ENCODE results near the gene PARVB. TPM values are rescaled to one million over a fixed set of nuclear protein-coding genes. Genes with fewer than 3 reads are reported as not detected.

Gene PARVB
- total and polyA plus RNA-seq, 2 donors (not counting 1 experiment from before 2014, with no cell fraction given), result 12.1 to 47.3 TPM

DNA sequence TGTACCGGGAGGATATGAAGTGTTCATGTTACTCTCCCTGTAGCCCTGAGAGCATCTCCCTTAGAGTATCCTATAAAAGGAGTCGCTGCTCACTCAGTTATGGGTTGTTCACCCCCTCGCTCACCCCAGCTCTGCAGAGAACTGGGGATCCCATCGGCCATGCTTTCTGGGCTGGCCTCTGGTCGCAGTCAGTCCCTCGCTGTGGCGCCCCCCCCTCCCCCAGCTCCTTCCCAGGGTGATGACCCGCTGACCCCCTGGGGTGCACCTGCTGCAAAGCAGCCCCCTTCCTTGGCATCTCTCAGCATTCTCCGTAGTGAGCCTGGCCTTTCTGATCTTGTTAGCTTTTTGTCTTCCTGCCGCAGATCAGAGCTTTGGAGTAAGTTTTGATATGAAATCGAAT lies 146.4 kb downstream of the PARVB start:
- Histone ChIP-seq H3K4me2 (ENCODE audit: extremely low read depth, insufficient read depth, low read length) (no peak overlapping the region), H3K27ac (ENCODE audit: insufficient read depth, low read length) (no peak overlapping the region), H2AFZ (ENCODE audit: low read length) (no peak overlapping the region), H3K27me3 (ENCODE audit: control insufficient read depth, insufficient read depth, low read length) (no peaks in the 10 kb centered on the region), H3K9ac (ENCODE audit: insufficient read depth, low read length) (no peak overlapping the region), H3K79me2 (ENCODE audit: control insufficient read depth, insufficient read depth, low read length) (no peaks in the 10 kb centered on the region), H3K4me3 (replicated peaks in 1 of 4; ENCODE audit: control extremely low read depth in 1 of 4, insufficient read depth in 1 of 4, low read depth in 3 of 4, low read length in 4 of 4) (no peak overlapping the region), H3K36me3 (ENCODE audit: control insufficient read depth, insufficient read depth, low read length) (no peaks in the 10 kb centered on the region), H3K4me1 (ENCODE audit: control insufficient read depth, extremely low read depth, insufficient read depth, low read length) (no peaks in the 10 kb centered on the region), H4K20me1 (ENCODE audit: control insufficient read depth, extremely low read depth, insufficient read depth, low read length) (no peaks in the 10 kb centered on the region), H3K9me3 (ENCODE audit: control insufficient read depth, insufficient read depth, low read depth, low read length) (no peaks in the 10 kb centered on the region)
- DNase-seq (ENCODE audit: low read depth in 2 of 2), result no peak
- no peak for TF ChIP-seq CTCF (conservative IDR thresholded peaks at IDR 0.05 in 1 of 2, IDR thresholded peaks at IDR 0.05 in 1 of 2; ENCODE audit: low read depth in 1 of 2, low read length in 2 of 2)
- TF ChIP-seq EZH2 (IDR thresholded peaks at IDR 0.05; ENCODE audit: low read length, missing control alignments), result no peak

GRCh38 chr22:44171561-44171960 lies 147.5 kb downstream of the PARVB start:
- Histone ChIP-seq H3K79me2 (ENCODE audit: control insufficient read depth, insufficient read depth, low read length) (no peaks in the 10 kb centered on the region), H3K4me3 (replicated peaks in 1 of 4; ENCODE audit: control extremely low read depth in 1 of 4, insufficient read depth in 1 of 4, low read depth in 3 of 4, low read length in 4 of 4) (no peak overlapping the region), H2AFZ (ENCODE audit: low read length) (no peak overlapping the region), H4K20me1 (ENCODE audit: control insufficient read depth, extremely low read depth, insufficient read depth, low read length) (no peaks in the 10 kb centered on the region), H3K36me3 (ENCODE audit: control insufficient read depth, insufficient read depth, low read length) (no peaks in the 10 kb centered on the region), H3K9me3 (ENCODE audit: control insufficient read depth, insufficient read depth, low read depth, low read length) (no peaks in the 10 kb centered on the region), H3K4me1 (ENCODE audit: control insufficient read depth, extremely low read depth, insufficient read depth, low read length) (no peaks in the 10 kb centered on the region), H3K27ac (ENCODE audit: insufficient read depth, low read length) (no peak overlapping the region), H3K9ac (ENCODE audit: insufficient read depth, low read length) (no peak overlapping the region), H3K27me3 (ENCODE audit: control insufficient read depth, insufficient read depth, low read length) (no peaks in the 10 kb centered on the region), H3K4me2 (ENCODE audit: extremely low read depth, insufficient read depth, low read length) (no peak overlapping the region)
- TF ChIP-seq EZH2 (IDR thresholded peaks at IDR 0.05; ENCODE audit: low read length, missing control alignments), result no peak
- TF ChIP-seq CTCF (conservative IDR thresholded peaks at IDR 0.05 in 1 of 2, IDR thresholded peaks at IDR 0.05 in 1 of 2; ENCODE audit: low read depth in 1 of 2, low read length in 2 of 2), result no peak
- DNase-seq (ENCODE audit: low read depth in 2 of 2), result no peak

- Histone ChIP-seq H3K4me3 (replicated peaks in 1 of 4; ENCODE audit: control extremely low read depth in 1 of 4, insufficient read depth in 1 of 4, low read depth in 3 of 4, low read length in 4 of 4) (no peak overlapping the region), H3K9ac (ENCODE audit: insufficient read depth, low read length) (no peak overlapping the region), H4K20me1 (ENCODE audit: control insufficient read depth, extremely low read depth, insufficient read depth, low read length) (no peaks in the 10 kb centered on the region), H3K4me1 (ENCODE audit: control insufficient read depth, extremely low read depth, insufficient read depth, low read length) (no peaks in the 10 kb centered on the region), H3K9me3 (ENCODE audit: control insufficient read depth, insufficient read depth, low read depth, low read length) (no peaks in the 10 kb centered on the region), H2AFZ (ENCODE audit: low read length) (no peak overlapping the region), H3K79me2 (ENCODE audit: control insufficient read depth, insufficient read depth, low read length) (no peaks in the 10 kb centered on the region), H3K36me3 (ENCODE audit: control insufficient read depth, insufficient read depth, low read length) (no peaks in the 10 kb centered on the region), H3K4me2 (ENCODE audit: extremely low read depth, insufficient read depth, low read length) (no peak overlapping the region), H3K27me3 (ENCODE audit: control insufficient read depth, insufficient read depth, low read length) (no peaks in the 10 kb centered on the region), H3K27ac (ENCODE audit: insufficient read depth, low read length) (no peak overlapping the region)
- TF ChIP-seq EZH2 (IDR thresholded peaks at IDR 0.05; ENCODE audit: low read length, missing control alignments) (no peak), CTCF (conservative IDR thresholded peaks at IDR 0.05 in 1 of 2, IDR thresholded peaks at IDR 0.05 in 1 of 2; ENCODE audit: low read depth in 1 of 2, low read length in 2 of 2) (no peak)
- DNase-seq (ENCODE audit: low read depth in 2 of 2), result no peak
Observed at GRCh38 chr22:44172370-44173108, 148.4 kb downstream of the PARVB start.
